Stimulated activated memory B cell treated with anti-CD40 and anti-IgM and Interleukin-4, amounts not matched to agents 10 μg/mL and 1 μg/mL and 100 μg/mL, for 72 hours (primary cell): ENCODE data around the gene TMEM208.
A peak's percentile ranks its signal among the peaks of the same experiment; 100 is the strongest.

Experiments
- ATAC-seq: fragments of 150-1000 bp; cut with Tn5 transposase; 2 replicates; pipeline ENCODE4 v1.10.0; 2021
- H3K27ac Mint-ChIP-seq: one replicate; pipeline ENCODE4 v1.8.0; 2022; ENCODE audit warnings: mild to moderate bottlenecking, mixed read lengths
- H3K27me3 Mint-ChIP-seq: one replicate; pipeline ENCODE4 v1.8.0; 2022; ENCODE audit warnings: mixed read lengths
- H3K36me3 Mint-ChIP-seq: one replicate; pipeline ENCODE4 v1.8.0; 2022; ENCODE audit warnings: mixed read lengths
- H3K4me1 Mint-ChIP-seq: one replicate; pipeline ENCODE4 v1.8.0; 2022; ENCODE audit warnings: mixed read lengths
- H3K4me3 Mint-ChIP-seq: one replicate; pipeline ENCODE4 v1.8.0; 2022; ENCODE audit warnings: mild to moderate bottlenecking, moderate library complexity, mixed read lengths
- H3K9me3 Mint-ChIP-seq: one replicate; pipeline ENCODE4 v1.8.0; 2022; ENCODE audit warnings: mixed read lengths

The TMEM208 gene

GRCh38 chr16:67199808-67200198 lies 27.1 kb upstream of the TMEM208 start:
- ATAC-seq = peak; percentile 5
- H3K27me3 Mint-ChIP-seq = no peaks in the 10 kb centered on the region
- peaks cover 44% of the 10 kb centered on the region for H3K36me3 Mint-ChIP-seq
- H3K4me3 Mint-ChIP-seq = peak overlapping the region; percentile 42
- no peak overlapping the region for H3K27ac Mint-ChIP-seq
- H3K9me3 Mint-ChIP-seq = no peaks in the 10 kb centered on the region
- H3K4me1 Mint-ChIP-seq = peaks cover 39% of the 10 kb centered on the region

- no peak overlapping the region for H3K27ac Mint-ChIP-seq
- ATAC-seq = no peak
- H3K9me3 Mint-ChIP-seq = no peaks in the 10 kb centered on the region
- peaks cover 37% of the 10 kb centered on the region for H3K36me3 Mint-ChIP-seq
- H3K27me3 Mint-ChIP-seq = no peaks in the 10 kb centered on the region
- peaks cover 33% of the 10 kb centered on the region for H3K4me1 Mint-ChIP-seq
- no peak overlapping the region for H3K4me3 Mint-ChIP-seq
These were observed 26.4 kb upstream of the TMEM208 start for GRCh38 chr16:67200491-67200890.

- Mint-ChIP-seq H3K27ac (no peak overlapping the region), H3K9me3 (no peaks in the 10 kb centered on the region), H3K4me1 (peaks cover 21% of the 10 kb centered on the region), H3K36me3 (peaks cover 31% of the 10 kb centered on the region), H3K4me3 (no peak overlapping the region), H3K27me3 (no peaks in the 10 kb centered on the region)
- no peak for ATAC-seq
These were observed 25.3 kb upstream of the TMEM208 start for GRCh38 chr16:67201411-67202345.

- no peak overlapping the region for H3K27ac Mint-ChIP-seq
- H3K27me3 Mint-ChIP-seq = no peaks in the 10 kb centered on the region
- no peak for ATAC-seq
- no peaks in the 10 kb centered on the region for H3K9me3 Mint-ChIP-seq
- peaks cover 28% of the 10 kb centered on the region for H3K36me3 Mint-ChIP-seq
- peaks cover 17% of the 10 kb centered on the region for H3K4me1 Mint-ChIP-seq
- H3K4me3 Mint-ChIP-seq = no peak overlapping the region
These were observed 24.5 kb upstream of the TMEM208 start for GRCh38 chr16:67202426-67202825.

- Mint-ChIP-seq H3K4me3 (no peak overlapping the region), H3K4me1 (peaks cover 14% of the 10 kb centered on the region), H3K27ac (no peak overlapping the region), H3K36me3 (peaks cover 23% of the 10 kb centered on the region), H3K27me3 (no peaks in the 10 kb centered on the region), H3K9me3 (no peaks in the 10 kb centered on the region)
- no peak for ATAC-seq
These were observed 23.9 kb upstream of the TMEM208 start for GRCh38 chr16:67202956-67203493.

GRCh38 chr16:67204076-67204475 lies 22.9 kb upstream of the TMEM208 start:
- Mint-ChIP-seq H3K9me3 (no peaks in the 10 kb centered on the region), H3K27me3 (no peaks in the 10 kb centered on the region), H3K4me3 (no peak overlapping the region), H3K4me1 (peaks cover 7% of the 10 kb centered on the region), H3K27ac (no peak overlapping the region), H3K36me3 (peaks cover 15% of the 10 kb centered on the region)
- ATAC-seq = no peak

- H3K4me3 Mint-ChIP-seq = no peak overlapping the region
These were observed 20.6 kb upstream of the TMEM208 start for GRCh38 chr16:67206129-67206837.

GRCh38 chr16:67206838-67207248 lies 20.1 kb upstream of the TMEM208 start:
- Mint-ChIP-seq H3K4me3 (no peak overlapping the region), H3K36me3 (peaks cover 6% of the 10 kb centered on the region), H3K4me1 (no peaks in the 10 kb centered on the region), H3K27me3 (no peaks in the 10 kb centered on the region), H3K27ac (peak overlapping the region; percentile 7), H3K9me3 (no peaks in the 10 kb centered on the region)
- ATAC-seq = no peak

More at GRCh38 chr16:67206129-67206837, 20.6 kb upstream of the TMEM208 start:
- H3K27me3 Mint-ChIP-seq = no peaks in the 10 kb centered on the region
- H3K27ac Mint-ChIP-seq = peak overlapping the region; percentile 7
- H3K9me3 Mint-ChIP-seq = no peaks in the 10 kb centered on the region
- H3K36me3 Mint-ChIP-seq = peaks cover 6% of the 10 kb centered on the region
- H3K4me1 Mint-ChIP-seq = no peaks in the 10 kb centered on the region
- ATAC-seq = no peak

- H3K27ac Mint-ChIP-seq = peak overlapping the region; percentile 7
- no peak overlapping the region for H3K4me3 Mint-ChIP-seq
- H3K9me3 Mint-ChIP-seq = no peaks in the 10 kb centered on the region
- peaks cover 6% of the 10 kb centered on the region for H3K36me3 Mint-ChIP-seq
- ATAC-seq = no peak
- no peaks in the 10 kb centered on the region for H3K27me3 Mint-ChIP-seq
- H3K4me1 Mint-ChIP-seq = no peaks in the 10 kb centered on the region
These were observed 19.5 kb upstream of the TMEM208 start for GRCh38 chr16:67207249-67208091.

- Mint-ChIP-seq H3K27ac (no peak overlapping the region), H3K9me3 (no peaks in the 10 kb centered on the region), H3K27me3 (no peaks in the 10 kb centered on the region), H3K36me3 (peaks cover 6% of the 10 kb centered on the region), H3K4me1 (no peaks in the 10 kb centered on the region), H3K4me3 (no peak overlapping the region)
- no peak for ATAC-seq
These were observed 18.6 kb upstream of the TMEM208 start for GRCh38 chr16:67208154-67208896.

GRCh38 chr16:67209565-67209964 lies 17.4 kb upstream of the TMEM208 start:
- H3K27me3 Mint-ChIP-seq = no peaks in the 10 kb centered on the region
- H3K27ac Mint-ChIP-seq = no peak overlapping the region
- no peaks in the 10 kb centered on the region for H3K9me3 Mint-ChIP-seq
- H3K36me3 Mint-ChIP-seq = peaks cover 6% of the 10 kb centered on the region
- no peak for ATAC-seq
- H3K4me1 Mint-ChIP-seq = no peaks in the 10 kb centered on the region
- no peak overlapping the region for H3K4me3 Mint-ChIP-seq

- no peak for ATAC-seq
- H3K9me3 Mint-ChIP-seq = no peaks in the 10 kb centered on the region
- H3K27ac Mint-ChIP-seq = no peak overlapping the region
- H3K4me1 Mint-ChIP-seq = no peaks in the 10 kb centered on the region
- peaks cover 6% of the 10 kb centered on the region for H3K36me3 Mint-ChIP-seq
- H3K4me3 Mint-ChIP-seq = no peak overlapping the region
- no peaks in the 10 kb centered on the region for H3K27me3 Mint-ChIP-seq
These were observed 16.6 kb upstream of the TMEM208 start for GRCh38 chr16:67210069-67210937.

GRCh38 chr16:67211674-67212073 lies 15.3 kb upstream of the TMEM208 start:
- Mint-ChIP-seq H3K4me3 (no peak overlapping the region), H3K27ac (no peak overlapping the region), H3K9me3 (no peaks in the 10 kb centered on the region), H3K4me1 (no peaks in the 10 kb centered on the region), H3K27me3 (no peaks in the 10 kb centered on the region), H3K36me3 (peaks cover under 1% of the 10 kb centered on the region)
- ATAC-seq = no peak
